Measurements from ENCODE around the gene KIF20B. TPM values are rescaled to one million over a fixed set of nuclear protein-coding genes. Genes with fewer than 3 reads are reported as not detected.
"Not testable (repeated sequence)": the region's sequence is repeated elsewhere in the genome, so short reads cannot be mapped to it uniquely, and the experiment has no call there.

The KIF20B gene
- total and polyA plus RNA-seq, 12 donors, result 0.74 to 8.5 (median 2.8) TPM

GRCh38 chr10:89813546-89813945, 112.2 kb downstream of the KIF20B start:
- no peaks in the 10 kb centered on the region for H3K9me3 ChIP-seq
- ATAC-seq (no peak), DNase-seq (no peak)
- no peaks in the 10 kb centered on the region for H3K36me3 ChIP-seq
- no peaks in the 10 kb centered on the region for H3K4me1 ChIP-seq
- H3K27ac ChIP-seq, result no peak overlapping the region
- 54 to 65% methylated on average over 3 of the region's 3 CpGs for WGBS, 2 donors
- H3K4me3 ChIP-seq, result no peak overlapping the region
- peaks cover 0 to 14% (median 6%) of the 10 kb centered on the region in 7 donors for H3K27me3 ChIP-seq
- intact Hi-C loops (cut with DNase I), result no loop called here
- no peak for TF ChIP-seq CTCF (IDR thresholded peaks at IDR 0.05)

- intact Hi-C loops (cut with DNase I), result no loop called here
- ATAC-seq (no peak), DNase-seq (no peak)
- H3K27me3 ChIP-seq, result peaks cover 0 to 13% (median 0%) of the 10 kb centered on the region in 7 donors
- H3K4me3 ChIP-seq, result no peak overlapping the region
- WGBS, 2 donors, result 70 to 71% methylated on average over 1 of the region's 1 CpG
- no peaks in the 10 kb centered on the region for H3K4me1 ChIP-seq
- no peak for TF ChIP-seq CTCF (IDR thresholded peaks at IDR 0.05)
- H3K27ac ChIP-seq, result no peak overlapping the region
- H3K9me3 ChIP-seq, result no peaks in the 10 kb centered on the region
- no peaks in the 10 kb centered on the region for H3K36me3 ChIP-seq
Observed at GRCh38 chr10:89814278-89814677, 112.9 kb downstream of the KIF20B start.

- no peak for ATAC-seq
- Histone ChIP-seq H3K4me3 (no peak overlapping the region), H3K9me3 (no peaks in the 10 kb centered on the region), H3K4me1 (no peaks in the 10 kb centered on the region), H3K27ac (no peak overlapping the region), H3K27me3 (peaks cover 0 to 7% (median 0%) of the 10 kb centered on the region in 7 donors), H3K36me3 (no peaks in the 10 kb centered on the region)
- intact Hi-C loops (cut with DNase I), result no loop called here
- TF ChIP-seq CTCF (IDR thresholded peaks at IDR 0.05), result no peak
- DNase-seq, result no peak
- 89 to 90% methylated on average over 5 of the region's 5 CpGs for WGBS, 2 donors
Observed at GRCh38 chr10:89815049-89815853, 113.9 kb downstream of the KIF20B start.

GRCh38 chr10:89819008-89819407, 117.6 kb downstream of the KIF20B start:
- H3K4me1 ChIP-seq; H3K4me3 ChIP-seq; H3K9me3 ChIP-seq; H3K27me3 ChIP-seq; H3K27ac ChIP-seq; intact Hi-C loops (cut with DNase I); DNase-seq; ATAC-seq; H3K36me3 ChIP-seq: not testable (repeated sequence)
- 71 to 79% methylated on average over 3 of the region's 3 CpGs for WGBS, 2 donors

Other genes with a start within 250 kb of the KIF20B start
- gene SLC16A12, start 166.0 kb upstream of the KIF20B start, total RNA-seq, result 1 to 10 TPM; 1.8 to 3.6 (median 2.8) TPM
- 1 to 10 TPM; 1.9 to 2.3 TPM for gene SLC16A12, start 166.0 kb upstream of the KIF20B start, polyA plus RNA-seq
- 10 to 100 TPM in 9 of 10 donors, 1 to 10 TPM in 1; 8.3 to 20.9 (median 16.8) TPM for gene PANK1, start 56.3 kb upstream of the KIF20B start, total RNA-seq
- 1 to 10 TPM; 4.0 to 6.4 TPM for gene PANK1, start 56.3 kb upstream of the KIF20B start, polyA plus RNA-seq